Keratinocyte (primary cell): ENCODE measurements around the gene FUT8.

Experiments used
- EZH2 ChIP-seq: IDR thresholded peaks from one replicate; pipeline ENCODE4 v1.6.1; 2012; ENCODE audit warnings: inconsistent platforms, mild to moderate bottlenecking, low read length, moderate library complexity
- TF ChIP-seq, protein P1 (sequence below), 3 experiments: IDR thresholded peaks in 1 of 3; conservative IDR thresholded peaks in 1 of 3; optimal IDR thresholded peaks in 1 of 3; 2 replicates in 2 of 3; 3 replicates in 1 of 3; pipeline versions ENCODE3 to v1.5.1; 2011; ENCODE audit warnings: low read length in 3 of 3, mild to moderate bottlenecking in 3 of 3, moderate library complexity in 2 of 3, control low read depth in 1 of 3, inconsistent platforms in 1 of 3; ENCODE audit not compliant: insufficient read depth in 2 of 3; ENCODE audit errors: extremely low read depth in 1 of 3

GRCh38 chr14:65627315-65627714 lies 214.8 kb downstream of the FUT8 start:
- TF ChIP-seq, protein P1, sequence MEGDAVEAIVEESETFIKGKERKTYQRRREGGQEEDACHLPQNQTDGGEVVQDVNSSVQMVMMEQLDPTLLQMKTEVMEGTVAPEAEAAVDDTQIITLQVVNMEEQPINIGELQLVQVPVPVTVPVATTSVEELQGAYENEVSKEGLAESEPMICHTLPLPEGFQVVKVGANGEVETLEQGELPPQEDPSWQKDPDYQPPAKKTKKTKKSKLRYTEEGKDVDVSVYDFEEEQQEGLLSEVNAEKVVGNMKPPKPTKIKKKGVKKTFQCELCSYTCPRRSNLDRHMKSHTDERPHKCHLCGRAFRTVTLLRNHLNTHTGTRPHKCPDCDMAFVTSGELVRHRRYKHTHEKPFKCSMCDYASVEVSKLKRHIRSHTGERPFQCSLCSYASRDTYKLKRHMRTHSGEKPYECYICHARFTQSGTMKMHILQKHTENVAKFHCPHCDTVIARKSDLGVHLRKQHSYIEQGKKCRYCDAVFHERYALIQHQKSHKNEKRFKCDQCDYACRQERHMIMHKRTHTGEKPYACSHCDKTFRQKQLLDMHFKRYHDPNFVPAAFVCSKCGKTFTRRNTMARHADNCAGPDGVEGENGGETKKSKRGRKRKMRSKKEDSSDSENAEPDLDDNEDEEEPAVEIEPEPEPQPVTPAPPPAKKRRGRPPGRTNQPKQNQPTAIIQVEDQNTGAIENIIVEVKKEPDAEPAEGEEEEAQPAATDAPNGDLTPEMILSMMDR (optimal IDR thresholded peaks at IDR 0.05 in 1 of 3, IDR thresholded peaks at IDR 0.05 in 1 of 3, conservative IDR thresholded peaks at IDR 0.05 in 1 of 3; ENCODE audit: extremely low read depth in 1 of 3, insufficient read depth in 2 of 3, low read length in 3 of 3) = no peak
- no peak for TF ChIP-seq EZH2
